ENCODE data around the gene SLC30A5.
"Not testable (repeated sequence)": the region's sequence is repeated elsewhere in the genome, so short reads cannot be mapped to it uniquely, and the experiment has no call there.

SLC30A5 gene

DNA sequence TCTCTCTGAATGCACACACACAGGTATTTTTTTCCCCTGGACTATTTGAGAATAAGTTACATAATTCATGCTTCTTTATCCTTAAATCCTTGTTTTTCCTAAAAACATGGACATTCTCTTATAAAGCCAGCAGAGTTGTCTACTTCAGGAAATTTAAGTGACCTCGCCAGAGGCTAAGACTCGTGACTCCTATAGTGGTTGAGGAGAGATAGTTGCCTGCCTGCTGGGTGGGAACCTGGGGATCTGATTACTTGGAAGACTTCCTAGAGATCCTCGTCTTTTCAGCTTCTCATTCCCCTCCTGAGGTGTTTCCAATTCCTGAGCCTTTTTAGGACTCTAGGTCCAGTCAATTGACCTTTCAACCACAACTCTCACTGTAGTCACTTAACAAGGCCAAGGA lies 5.5 kb downstream of the SLC30A5 start:
- H3K9me3 ChIP-seq (ENCODE audit: control extremely low read depth in 1 of 5, control insufficient read depth in 4 of 5, insufficient read depth in 2 of 5, low read depth in 1 of 5, low read length in 4 of 5) = no peaks in the 10 kb centered on the region
- H3K4me3 ChIP-seq (ENCODE audit: control insufficient read depth in 1 of 7, extremely low read depth in 1 of 7, insufficient read depth in 4 of 7, low read depth in 2 of 7, low read length in 6 of 7) = no peak overlapping the region
- ChIA-PET CTCF (no interaction called here), POLR2A (no interaction called here)
- no peak overlapping the region for H3K27ac ChIP-seq (ENCODE audit: insufficient read depth in 1 of 2, low read depth in 1 of 2, low read length in 2 of 2, poor library complexity in 1 of 2, severe bottlenecking in 2 of 2)
- WGBS (ENCODE audit: insufficient coverage) = 96% methylated on average over 3 of the region's 3 CpGs
- peaks cover 0 to 27% (median 14%) of the 10 kb centered on the region in 4 experiments for H3K36me3 ChIP-seq (ENCODE audit: control insufficient read depth in 4 of 4, insufficient read depth in 4 of 4, low read length in 3 of 4)
- no peaks in the 10 kb centered on the region for H3K27me3 ChIP-seq (replicated peaks in 2 of 5; ENCODE audit: control insufficient read depth in 4 of 5, insufficient read depth in 5 of 5, low read length in 4 of 5)
- peaks cover 4 to 12% (median 8%) of the 10 kb centered on the region in 4 experiments for H3K4me1 ChIP-seq (ENCODE audit: control extremely low read depth in 1 of 4, control insufficient read depth in 4 of 4, insufficient read depth in 4 of 4, low read length in 3 of 4)
- no peak for DNase-seq

DNA sequence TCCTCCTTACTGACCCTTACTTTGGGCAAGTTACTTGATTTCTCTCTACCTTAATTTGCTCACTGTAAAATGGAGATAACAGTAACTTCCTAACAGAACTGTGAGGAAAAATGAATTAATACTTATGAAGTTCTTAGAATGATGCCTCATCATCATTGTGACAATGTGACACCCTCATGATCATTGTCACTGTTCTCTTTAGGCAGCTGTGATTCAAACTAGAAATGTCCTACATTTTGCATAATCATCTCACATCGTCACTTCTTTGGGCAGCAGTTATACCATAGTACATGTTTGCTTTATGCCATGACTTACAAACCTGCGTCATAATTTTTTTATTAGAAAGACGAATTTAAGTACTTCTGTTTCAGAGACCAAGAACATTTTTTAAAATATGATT lies 9.7 kb downstream of the SLC30A5 start:
- WGBS (ENCODE audit: insufficient coverage) = no CpG with 5 or more reads among the region's 3 CpGs
- Histone ChIP-seq H3K4me1 (ENCODE audit: control extremely low read depth in 1 of 4, control insufficient read depth in 4 of 4, insufficient read depth in 4 of 4, low read length in 3 of 4) (peaks cover 8 to 15% (median 12%) of the 10 kb centered on the region in 4 experiments), H3K36me3 (ENCODE audit: control insufficient read depth in 4 of 4, insufficient read depth in 4 of 4, low read length in 3 of 4) (peaks cover 2 to 34% (median 22%) of the 10 kb centered on the region in 4 experiments), H3K4me3 (ENCODE audit: control insufficient read depth in 1 of 7, extremely low read depth in 1 of 7, insufficient read depth in 4 of 7, low read depth in 2 of 7, low read length in 6 of 7) (no peak overlapping the region), H3K27ac (ENCODE audit: insufficient read depth in 1 of 2, low read depth in 1 of 2, low read length in 2 of 2, poor library complexity in 1 of 2, severe bottlenecking in 2 of 2) (no peak overlapping the region), H3K9me3 (ENCODE audit: control extremely low read depth in 1 of 5, control insufficient read depth in 4 of 5, insufficient read depth in 2 of 5, low read depth in 1 of 5, low read length in 4 of 5) (no peaks in the 10 kb centered on the region), H3K27me3 (replicated peaks in 2 of 5; ENCODE audit: control insufficient read depth in 4 of 5, insufficient read depth in 5 of 5, low read length in 4 of 5) (no peaks in the 10 kb centered on the region)
- CTCF ChIA-PET = no interaction called here
- POLR2A ChIA-PET = no interaction called here
- no peak for DNase-seq

GRCh38 chr5:69105996-69106906 lies 12.4 kb downstream of the SLC30A5 start:
- Histone ChIP-seq H3K36me3 (ENCODE audit: control insufficient read depth in 4 of 4, insufficient read depth in 4 of 4, low read length in 3 of 4) (peaks cover 4 to 45% (median 36%) of the 10 kb centered on the region in 4 experiments), H3K27ac (ENCODE audit: insufficient read depth in 1 of 2, low read depth in 1 of 2, low read length in 2 of 2, poor library complexity in 1 of 2, severe bottlenecking in 2 of 2) (peak overlapping the region in 1 of 2 experiments; percentile 73), H3K4me1 (ENCODE audit: control extremely low read depth in 1 of 4, control insufficient read depth in 4 of 4, insufficient read depth in 4 of 4, low read length in 3 of 4) (peaks cover 8 to 15% (median 12%) of the 10 kb centered on the region in 4 experiments), H3K27me3 (replicated peaks in 2 of 5; ENCODE audit: control insufficient read depth in 4 of 5, insufficient read depth in 5 of 5, low read length in 4 of 5) (no peaks in the 10 kb centered on the region), H3K4me3 (ENCODE audit: control insufficient read depth in 1 of 7, extremely low read depth in 1 of 7, insufficient read depth in 4 of 7, low read depth in 2 of 7, low read length in 6 of 7) (peak overlapping the region in 1 of 7 experiments; percentile 23), H3K9me3 (ENCODE audit: control extremely low read depth in 1 of 5, control insufficient read depth in 4 of 5, insufficient read depth in 2 of 5, low read depth in 1 of 5, low read length in 4 of 5) (peaks cover 0 to 6% (median 2%) of the 10 kb centered on the region in 5 experiments)
- CTCF ChIA-PET = interaction anchor here (0.6 to 1.5 kb wide), 3 partner anchors 13 to 1898 kb away, joined by 3 to 5 read pairs (median 4); partner anchors contain the start of gene SLC30A5
- peak; percentile 38 to 72 (median 63) for DNase-seq
- 36% methylated on average over 3 of the region's 4 CpGs for WGBS (ENCODE audit: insufficient coverage)
- POLR2A ChIA-PET = interaction anchor here (1.1 kb wide), 1 partner anchor 12 kb away, joined by 3 read pairs; the partner anchor contains the start of gene SLC30A5

DNA sequence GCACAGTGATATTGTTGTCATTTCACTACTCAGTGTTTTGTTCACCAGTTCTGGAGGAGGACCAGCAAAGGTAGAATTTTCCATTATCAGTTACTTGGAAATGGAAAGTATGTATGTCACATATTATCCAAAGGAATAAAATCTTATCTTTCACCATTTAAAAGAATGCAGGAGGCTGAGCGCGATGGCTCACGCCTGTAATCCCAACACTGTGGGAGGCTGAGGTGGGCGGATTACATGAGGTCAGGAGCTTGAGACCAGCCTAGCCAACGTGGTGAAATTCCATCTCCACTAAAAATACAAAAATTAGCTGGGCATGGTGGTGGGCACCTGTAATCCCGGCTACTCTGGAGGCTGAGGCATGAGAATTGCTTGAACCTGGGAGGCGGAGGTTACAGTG lies 14.6 kb downstream of the SLC30A5 start:
- POLR2A ChIA-PET; H3K27me3 ChIP-seq (replicated peaks in 2 of 5; ENCODE audit: control insufficient read depth in 4 of 5, insufficient read depth in 5 of 5, low read length in 4 of 5); H3K4me3 ChIP-seq (ENCODE audit: control insufficient read depth in 1 of 7, extremely low read depth in 1 of 7, insufficient read depth in 4 of 7, low read depth in 2 of 7, low read length in 6 of 7); H3K27ac ChIP-seq (ENCODE audit: insufficient read depth in 1 of 2, low read depth in 1 of 2, low read length in 2 of 2, poor library complexity in 1 of 2, severe bottlenecking in 2 of 2); H3K9me3 ChIP-seq (ENCODE audit: control extremely low read depth in 1 of 5, control insufficient read depth in 4 of 5, insufficient read depth in 2 of 5, low read depth in 1 of 5, low read length in 4 of 5); DNase-seq: not testable (repeated sequence)
- CTCF ChIA-PET = interaction anchor here (1.1 kb wide), 1 partner anchor 15 kb away, joined by 3 read pairs; no protein-coding TSS in a partner anchor
- WGBS (ENCODE audit: insufficient coverage) = 93% methylated on average over 3 of the region's 7 CpGs
- Histone ChIP-seq H3K36me3 (ENCODE audit: control insufficient read depth in 4 of 4, insufficient read depth in 4 of 4, low read length in 3 of 4) (peaks cover 4 to 49% (median 41%) of the 10 kb centered on the region in 4 experiments), H3K4me1 (ENCODE audit: control extremely low read depth in 1 of 4, control insufficient read depth in 4 of 4, insufficient read depth in 4 of 4, low read length in 3 of 4) (peaks cover 8 to 15% (median 12%) of the 10 kb centered on the region in 4 experiments)

DNA sequence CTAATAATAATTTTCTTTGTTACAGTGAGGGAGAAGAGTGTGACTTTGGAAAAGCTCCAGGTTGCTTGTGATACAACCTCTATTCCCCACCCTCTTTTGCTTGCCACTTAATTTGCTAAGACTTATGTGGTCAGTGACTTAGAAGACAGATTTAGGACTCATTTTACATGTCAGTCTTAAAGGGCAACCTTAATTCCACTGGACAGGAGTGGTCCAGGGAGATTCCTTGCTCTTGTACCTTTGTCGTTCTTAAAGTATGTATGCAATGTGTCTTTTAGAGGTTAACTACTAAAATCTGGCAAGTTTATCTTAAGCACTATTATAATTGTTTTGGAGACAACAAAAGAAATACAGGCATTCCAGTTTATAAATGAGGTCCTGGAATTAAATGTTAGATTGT lies 20.0 kb downstream of the SLC30A5 start:
- DNase-seq = no peak
- WGBS (ENCODE audit: insufficient coverage) = 100% methylated on average over 1 of the region's 1 CpG
- H3K36me3 ChIP-seq (ENCODE audit: control insufficient read depth in 4 of 4, insufficient read depth in 4 of 4, low read length in 3 of 4) = peaks cover 13 to 67% (median 37%) of the 10 kb centered on the region in 4 experiments
- no peak overlapping the region for H3K4me3 ChIP-seq (ENCODE audit: control insufficient read depth in 1 of 7, extremely low read depth in 1 of 7, insufficient read depth in 4 of 7, low read depth in 2 of 7, low read length in 6 of 7)
- CTCF ChIA-PET = interaction anchor here (1.2 kb wide), 1 partner anchor 27 kb away, joined by 3 read pairs; no protein-coding TSS in a partner anchor
- peaks cover 0 to 6% (median 2%) of the 10 kb centered on the region in 5 experiments for H3K9me3 ChIP-seq (ENCODE audit: control extremely low read depth in 1 of 5, control insufficient read depth in 4 of 5, insufficient read depth in 2 of 5, low read depth in 1 of 5, low read length in 4 of 5)
- no peak overlapping the region for H3K27ac ChIP-seq (ENCODE audit: insufficient read depth in 1 of 2, low read depth in 1 of 2, low read length in 2 of 2, poor library complexity in 1 of 2, severe bottlenecking in 2 of 2)
- no peaks in the 10 kb centered on the region for H3K4me1 ChIP-seq (ENCODE audit: control extremely low read depth in 1 of 4, control insufficient read depth in 4 of 4, insufficient read depth in 4 of 4, low read length in 3 of 4)
- POLR2A ChIA-PET = no interaction called here
- no peaks in the 10 kb centered on the region for H3K27me3 ChIP-seq (replicated peaks in 2 of 5; ENCODE audit: control insufficient read depth in 4 of 5, insufficient read depth in 5 of 5, low read length in 4 of 5)

DNA sequence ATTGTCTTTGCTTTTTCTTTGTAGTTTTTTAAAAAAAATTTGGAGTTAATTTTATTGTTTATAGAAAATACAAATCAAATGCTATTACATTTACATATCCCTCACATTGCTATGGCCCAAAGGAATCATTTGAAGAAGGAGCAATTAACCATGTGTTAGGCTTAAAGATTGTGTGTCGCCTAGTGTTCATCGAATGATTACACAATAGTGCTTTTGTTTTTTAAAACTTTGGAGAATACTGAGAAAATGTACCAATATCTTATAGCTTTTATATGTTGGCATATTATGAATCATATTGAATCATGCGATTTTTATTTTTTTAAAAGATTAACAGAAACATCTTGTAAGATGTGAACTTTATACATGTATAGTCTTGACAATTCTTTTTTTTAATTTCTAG lies 21.7 kb downstream of the SLC30A5 start:
- Histone ChIP-seq H3K9me3 (ENCODE audit: control extremely low read depth in 1 of 5, control insufficient read depth in 4 of 5, insufficient read depth in 2 of 5, low read depth in 1 of 5, low read length in 4 of 5) (no peaks in the 10 kb centered on the region), H3K27ac (ENCODE audit: insufficient read depth in 1 of 2, low read depth in 1 of 2, low read length in 2 of 2, poor library complexity in 1 of 2, severe bottlenecking in 2 of 2) (no peak overlapping the region), H3K36me3 (ENCODE audit: control insufficient read depth in 4 of 4, insufficient read depth in 4 of 4, low read length in 3 of 4) (peaks cover 16 to 63% (median 30%) of the 10 kb centered on the region in 4 experiments), H3K4me1 (ENCODE audit: control extremely low read depth in 1 of 4, control insufficient read depth in 4 of 4, insufficient read depth in 4 of 4, low read length in 3 of 4) (no peaks in the 10 kb centered on the region), H3K27me3 (replicated peaks in 2 of 5; ENCODE audit: control insufficient read depth in 4 of 5, insufficient read depth in 5 of 5, low read length in 4 of 5) (no peaks in the 10 kb centered on the region), H3K4me3 (ENCODE audit: control insufficient read depth in 1 of 7, extremely low read depth in 1 of 7, insufficient read depth in 4 of 7, low read depth in 2 of 7, low read length in 6 of 7) (no peak overlapping the region)
- CTCF ChIA-PET = interaction anchor here (0.5 to 0.9 kb wide), 2 partner anchors 13 to 42 kb away, joined by 3 to 4 read pairs; no protein-coding TSS in a partner anchor
- WGBS (ENCODE audit: insufficient coverage) = no CpG with 5 or more reads among the region's 3 CpGs
- POLR2A ChIA-PET = no interaction called here
- DNase-seq = no peak

DNA sequence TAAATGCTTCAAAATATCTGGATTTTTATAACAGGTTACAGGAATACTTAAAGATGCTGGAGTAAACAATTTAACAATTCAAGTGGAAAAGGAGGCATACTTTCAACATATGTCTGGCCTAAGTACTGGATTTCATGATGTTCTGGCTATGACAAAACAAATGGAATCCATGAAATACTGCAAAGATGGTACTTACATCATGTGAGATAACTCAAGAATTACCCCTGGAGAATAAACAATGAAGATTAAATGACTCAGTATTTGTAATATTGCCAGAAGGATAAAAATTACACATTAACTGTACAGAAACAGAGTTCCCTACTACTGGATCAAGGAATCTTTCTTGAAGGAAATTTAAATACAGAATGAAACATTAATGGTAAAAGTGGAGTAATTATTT lies 35.6 kb downstream of the SLC30A5 start:
- POLR2A ChIA-PET = no interaction called here
- DNase-seq = no peak
- CTCF ChIA-PET = no interaction called here

More for the DNA sequence above, 35.6 kb downstream of the SLC30A5 start:
- Histone ChIP-seq H3K27me3 (replicated peaks in 2 of 5; ENCODE audit: control insufficient read depth in 4 of 5, insufficient read depth in 5 of 5, low read length in 4 of 5) (no peaks in the 10 kb centered on the region), H3K9me3 (ENCODE audit: control extremely low read depth in 1 of 5, control insufficient read depth in 4 of 5, insufficient read depth in 2 of 5, low read depth in 1 of 5, low read length in 4 of 5) (no peaks in the 10 kb centered on the region), H3K27ac (ENCODE audit: insufficient read depth in 1 of 2, low read depth in 1 of 2, low read length in 2 of 2, poor library complexity in 1 of 2, severe bottlenecking in 2 of 2) (no peak overlapping the region), H3K4me1 (ENCODE audit: control extremely low read depth in 1 of 4, control insufficient read depth in 4 of 4, insufficient read depth in 4 of 4, low read length in 3 of 4) (no peaks in the 10 kb centered on the region), H3K36me3 (ENCODE audit: control insufficient read depth in 4 of 4, insufficient read depth in 4 of 4, low read length in 3 of 4) (peaks cover 5 to 24% (median 15%) of the 10 kb centered on the region in 4 experiments), H3K4me3 (ENCODE audit: control insufficient read depth in 1 of 7, extremely low read depth in 1 of 7, insufficient read depth in 4 of 7, low read depth in 2 of 7, low read length in 6 of 7) (no peak overlapping the region)
